Esophagus (tissue), 2 donors: ENCODE measurements around the gene FAM186B. TPM values are rescaled to one million over a fixed set of nuclear protein-coding genes. Genes with fewer than 3 reads are reported as not detected.

Source experiments
- H3K27ac ChIP-seq, 2 donors: one replicate each; pipeline ENCODE4 v1.5.1; 2013; ENCODE audit warnings: low read depth in 2 of 2, mild to moderate bottlenecking in 2 of 2, inconsistent platforms in 1 of 2, low read length in 1 of 2, moderate library complexity in 1 of 2
- H3K27me3 ChIP-seq, 2 donors: one replicate each; pipeline ENCODE4 v1.6.1; 2013; ENCODE audit warnings: low read length in 2 of 2, control low read depth in 1 of 2, mild to moderate bottlenecking in 1 of 2; ENCODE audit not compliant: insufficient read depth in 2 of 2, control insufficient read depth in 1 of 2
- H3K36me3 ChIP-seq, 2 donors: one replicate each; pipeline ENCODE4 v1.6.1; 2013; ENCODE audit warnings: low read length in 1 of 2; ENCODE audit not compliant: control insufficient read depth in 2 of 2, insufficient read depth in 2 of 2
- H3K4me1 ChIP-seq, 2 donors: one replicate each; pipeline ENCODE4 v1.6.1; 2013; ENCODE audit warnings: low read length in 1 of 2; ENCODE audit not compliant: control insufficient read depth in 2 of 2, insufficient read depth in 2 of 2
- H3K4me3 ChIP-seq, 2 donors: one replicate each; pipeline ENCODE4 v1.5.1; 2013; ENCODE audit warnings: low read length in 2 of 2, mild to moderate bottlenecking in 2 of 2, low read depth in 1 of 2, moderate library complexity in 1 of 2
- H3K9me3 ChIP-seq, 2 donors: one replicate each; pipeline ENCODE4 v1.6.1; 2013; ENCODE audit warnings: mild to moderate bottlenecking in 2 of 2, low read depth in 1 of 2, low read length in 1 of 2, moderate library complexity in 1 of 2; ENCODE audit not compliant: control insufficient read depth in 2 of 2, insufficient read depth in 1 of 2
- WGBS, 2 donors: extraction: QIAGEN DNeasy Blood & Tissue Kit; methylation state at CpG; one replicate each; pipeline ENCODE4 v1.1.7; 2013; 5-methylcytosine and 5-hydroxymethylcytosine counted together
- polyA plus RNA-seq, 2 donors: library from polyadenylated mRNA; stranded (reverse); fragments of 200-250 nt; gene quantifications; one replicate each; pipeline ENCODE4 v1.2.3, GENCODE V29; 2013
- donor health status: healthy with polysubstance abuse.
- donor health status: Bipolar disorder and iron deficiency.

FAM186B gene
- polyA plus RNA-seq, 2 donors: 0.08 to 0.09 TPM

DNA sequence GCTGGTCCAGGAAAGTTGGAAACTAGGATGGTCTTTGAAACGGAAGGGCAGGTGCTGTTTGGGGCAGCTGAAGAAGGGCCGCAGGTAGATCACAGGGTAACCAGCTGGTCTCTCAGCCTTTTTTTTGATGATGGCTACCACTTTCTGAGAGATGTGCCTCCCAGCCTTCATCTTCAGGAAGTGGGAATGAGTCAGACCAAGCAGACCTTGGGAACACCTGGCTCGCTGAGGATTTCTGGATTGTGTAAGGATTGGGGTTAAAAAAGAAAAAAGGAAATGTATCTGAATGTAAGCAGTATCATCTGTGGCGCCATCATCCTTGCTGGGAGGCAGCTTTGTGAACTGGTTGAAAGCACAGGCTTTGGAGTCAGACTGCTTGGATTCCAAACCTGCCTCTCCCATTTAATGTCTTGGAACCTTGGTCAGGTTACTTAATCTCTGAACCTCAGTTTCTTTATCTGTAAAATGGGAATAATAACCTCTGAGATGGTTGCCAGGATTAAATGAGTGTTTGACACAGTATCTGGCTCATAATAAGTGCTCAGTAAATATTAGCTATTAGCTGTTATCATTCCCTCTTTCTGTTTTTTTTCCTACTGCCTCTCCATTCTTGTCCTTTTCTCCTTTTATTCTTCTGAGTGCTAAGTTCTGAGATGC is 19.6 kb upstream of the FAM186B start:
- peaks cover 0 to 5% of the 10 kb centered on the region in 2 donors for H3K4me1 ChIP-seq
- H3K27me3 ChIP-seq: no peaks in the 10 kb centered on the region
- no peak overlapping the region for H3K4me3 ChIP-seq
- no peaks in the 10 kb centered on the region for H3K9me3 ChIP-seq
- H3K36me3 ChIP-seq: no peaks in the 10 kb centered on the region
- WGBS, 2 donors: 42 to 44% methylated on average over 4 of the region's 4 CpGs
- no peak overlapping the region for H3K27ac ChIP-seq

DNA sequence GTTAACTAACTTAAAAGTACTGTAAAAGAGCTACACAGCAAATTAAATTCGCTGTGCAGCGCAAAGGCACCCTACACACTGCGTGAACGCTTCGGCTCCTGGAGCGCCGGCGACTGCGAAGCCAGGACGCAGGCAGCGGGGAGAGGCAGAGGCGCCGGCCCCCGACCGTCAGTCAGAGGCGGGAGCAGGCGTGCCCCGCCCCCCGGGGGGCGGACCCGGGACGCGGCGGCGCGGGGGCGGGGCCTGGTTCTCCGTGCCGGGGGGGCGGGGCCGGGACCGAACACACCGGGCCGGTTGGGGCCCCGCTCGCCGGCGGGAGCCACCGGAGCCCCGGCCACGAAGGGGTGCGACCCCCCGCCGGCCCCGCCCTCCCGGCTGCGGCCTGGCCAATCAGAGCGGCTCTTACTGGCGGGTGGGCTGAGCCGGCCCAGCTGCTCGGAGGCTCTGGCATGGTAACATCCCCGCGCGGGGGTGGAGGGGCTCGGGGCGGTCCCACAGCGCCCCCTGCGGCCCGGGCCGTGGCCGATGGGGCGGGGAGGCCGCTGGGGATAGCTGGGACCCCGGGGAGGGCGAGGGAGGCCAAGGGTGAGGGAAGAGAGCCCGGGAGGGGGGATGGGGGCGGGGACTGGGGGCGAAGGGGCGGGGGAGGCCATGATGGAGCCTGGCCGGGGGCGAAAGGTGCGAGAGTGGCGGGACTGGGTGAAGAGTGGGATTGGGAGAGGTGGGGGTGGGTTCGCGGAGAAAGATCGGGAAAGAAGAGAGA is 17.9 kb upstream of the FAM186B start, which contains the start of gene PRPF40B:
Gene PRPF40B, plus strand, starts transcription at position 420 of the 763 bp plus-strand sequence. Its CDS starts 30 bp downstream, at position 450.
- Histone ChIP-seq H3K4me1 (peaks cover 0 to 5% of the 10 kb centered on the region in 2 donors), H3K4me3 (peak within 1 kb of the TSS; percentile 59 to 67), H3K9me3 (no peaks in the 10 kb centered on the region), H3K36me3 (no peaks in the 10 kb centered on the region), H3K27ac (peak within 1 kb of the TSS; percentile 82 to 84), H3K27me3 (no peaks in the 10 kb centered on the region)
- WGBS, 2 donors: 1% methylated on average over 61 to 76 of the region's 76 CpGs

DNA sequence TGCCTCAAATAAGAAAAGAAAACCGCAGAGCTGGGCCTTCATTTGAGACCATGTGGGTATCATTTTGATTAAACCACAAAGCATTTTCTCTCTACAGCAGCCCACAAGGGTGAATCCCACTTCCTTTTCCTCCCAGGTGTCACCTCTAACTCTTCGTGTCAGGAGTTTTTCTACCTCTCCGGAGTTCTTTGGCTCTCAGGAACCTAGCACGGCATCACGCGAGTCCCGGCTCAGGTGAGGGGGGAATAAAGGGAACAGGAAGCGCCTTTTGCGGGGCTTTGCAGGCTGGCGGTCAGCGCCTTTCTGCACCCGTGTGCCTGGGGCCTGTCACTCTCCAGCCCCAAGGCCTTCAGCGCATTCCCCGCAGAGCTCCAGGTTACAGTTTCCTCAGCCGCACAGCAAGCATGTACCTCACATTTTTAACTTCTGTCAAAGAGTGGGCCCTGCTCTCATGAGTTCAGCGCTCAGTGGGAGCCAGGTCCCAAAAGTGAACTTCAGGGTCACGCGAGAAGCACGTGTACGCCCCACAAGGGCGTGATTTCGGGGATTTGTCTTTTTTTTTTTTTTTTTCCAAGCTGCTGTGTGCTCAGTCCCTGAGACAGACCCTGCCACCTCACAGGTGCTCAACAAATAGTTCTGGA is 17.2 kb upstream of the FAM186B start:
- WGBS, 2 donors: 1% methylated on average over 22 of the region's 22 CpGs
- Histone ChIP-seq H3K36me3 (no peaks in the 10 kb centered on the region), H3K4me1 (peaks cover 0 to 5% of the 10 kb centered on the region in 2 donors), H3K9me3 (no peaks in the 10 kb centered on the region), H3K27me3 (no peaks in the 10 kb centered on the region), H3K4me3 (peak overlapping the region; percentile 42 to 67), H3K27ac (peak overlapping the region; percentile 82 to 84)

DNA sequence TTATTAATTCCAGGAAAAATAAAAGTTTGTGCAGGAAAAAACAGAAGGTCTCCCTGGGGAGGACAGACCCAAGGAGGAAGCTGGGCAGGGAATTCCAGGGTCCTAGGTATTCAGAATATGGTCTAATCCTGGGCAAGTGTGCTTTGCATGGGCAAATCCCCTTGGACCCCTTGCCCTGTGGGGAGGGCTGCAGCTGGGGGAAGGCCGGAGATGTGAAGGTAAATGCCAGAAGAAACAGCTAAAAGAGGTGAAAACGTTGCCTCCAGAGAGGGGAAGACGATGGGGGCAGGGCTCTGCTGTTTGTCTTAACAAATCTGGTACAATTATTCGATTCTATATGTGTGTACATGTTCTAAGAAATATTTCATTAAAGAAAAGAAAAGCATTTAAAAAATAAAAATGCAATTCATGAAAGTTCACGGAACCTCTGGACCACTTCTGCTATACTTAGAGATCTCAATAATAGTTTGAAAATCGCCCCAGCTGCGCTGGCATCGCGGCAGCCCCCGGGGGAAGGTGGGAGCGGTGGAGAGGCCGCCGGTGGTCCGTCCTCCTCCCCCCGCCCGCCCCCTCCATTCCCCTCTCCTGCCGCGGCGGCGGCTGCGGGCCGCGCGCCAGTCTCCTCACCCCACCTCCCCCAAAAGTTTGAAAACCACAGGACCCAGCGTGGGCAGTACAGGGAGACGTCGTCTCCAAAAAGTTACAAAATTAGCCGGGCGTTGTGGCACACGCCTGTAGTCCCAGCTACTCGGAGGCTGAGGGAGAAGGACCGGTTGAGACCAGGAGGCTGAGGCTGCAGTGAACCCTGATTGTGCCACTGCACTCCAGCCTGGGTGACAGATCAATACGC is 16.4 kb upstream of the FAM186B start:
- 4 to 5% methylated on average over 31 to 33 of the region's 33 CpGs for WGBS, 2 donors
- Histone ChIP-seq H3K27ac (peak overlapping the region; percentile 82 to 84), H3K4me3 (peak overlapping the region in 1 of 2 donors; percentile 67)

DNA sequence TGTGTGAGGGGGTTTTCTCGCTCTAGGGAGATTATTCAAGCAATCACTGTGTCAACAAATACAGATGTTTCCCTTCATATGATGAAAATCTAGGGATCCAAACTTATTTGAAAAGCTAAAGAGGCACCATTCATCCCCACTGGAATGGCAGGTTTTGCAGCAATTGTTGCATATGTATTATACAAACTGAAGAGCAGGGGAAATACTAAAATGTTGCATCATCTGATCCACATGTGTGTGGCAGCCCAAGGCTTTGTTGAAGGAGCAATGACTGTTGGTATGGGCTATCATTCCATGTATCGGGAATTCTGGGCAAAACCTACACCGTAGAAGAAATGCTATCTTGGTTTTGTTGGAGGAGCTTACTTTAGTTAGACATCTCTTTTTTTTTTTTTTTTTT is 13.8 kb upstream of the FAM186B start:
- H3K4me3 ChIP-seq: no peak overlapping the region
- no peaks in the 10 kb centered on the region for H3K27me3 ChIP-seq
- no peak overlapping the region for H3K27ac ChIP-seq
- peaks cover 0 to 5% of the 10 kb centered on the region in 2 donors for H3K4me1 ChIP-seq
- H3K36me3 ChIP-seq: no peaks in the 10 kb centered on the region
- H3K9me3 ChIP-seq: no peaks in the 10 kb centered on the region
- 74 to 76% methylated on average over 3 of the region's 3 CpGs for WGBS, 2 donors

More for the DNA sequence above, 16.4 kb upstream of the FAM186B start:
- no peaks in the 10 kb centered on the region for H3K27me3 ChIP-seq
- no peaks in the 10 kb centered on the region for H3K36me3 ChIP-seq
- H3K9me3 ChIP-seq: no peaks in the 10 kb centered on the region
- H3K4me1 ChIP-seq: peaks cover 0 to 5% of the 10 kb centered on the region in 2 donors

DNA sequence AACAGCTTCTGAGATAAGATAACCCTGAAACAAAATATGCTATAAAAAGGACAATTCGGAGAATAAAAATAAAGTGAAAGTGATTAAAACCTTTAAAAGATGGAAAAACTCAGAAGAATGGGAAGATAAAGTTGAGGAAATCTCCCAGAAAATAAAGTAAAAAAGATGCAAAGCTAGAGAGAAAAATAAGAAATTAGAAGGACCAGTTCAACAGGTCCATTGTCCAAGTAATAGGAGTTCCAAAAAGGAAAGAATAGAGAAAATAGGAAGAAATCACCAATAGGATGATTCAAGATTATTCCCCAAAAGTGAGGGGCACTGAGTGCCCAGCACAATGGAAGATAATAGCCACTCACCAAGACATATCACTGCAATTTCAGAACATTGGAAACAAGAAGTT is 13.1 kb upstream of the FAM186B start:
- Histone ChIP-seq H3K9me3 (no peaks in the 10 kb centered on the region), H3K4me3 (no peak overlapping the region), H3K4me1 (peaks cover 0 to 5% of the 10 kb centered on the region in 2 donors), H3K27me3 (no peaks in the 10 kb centered on the region), H3K27ac (no peak overlapping the region), H3K36me3 (no peaks in the 10 kb centered on the region)
- 89 to 92% methylated on average over 1 of the region's 1 CpG for WGBS, 2 donors

DNA sequence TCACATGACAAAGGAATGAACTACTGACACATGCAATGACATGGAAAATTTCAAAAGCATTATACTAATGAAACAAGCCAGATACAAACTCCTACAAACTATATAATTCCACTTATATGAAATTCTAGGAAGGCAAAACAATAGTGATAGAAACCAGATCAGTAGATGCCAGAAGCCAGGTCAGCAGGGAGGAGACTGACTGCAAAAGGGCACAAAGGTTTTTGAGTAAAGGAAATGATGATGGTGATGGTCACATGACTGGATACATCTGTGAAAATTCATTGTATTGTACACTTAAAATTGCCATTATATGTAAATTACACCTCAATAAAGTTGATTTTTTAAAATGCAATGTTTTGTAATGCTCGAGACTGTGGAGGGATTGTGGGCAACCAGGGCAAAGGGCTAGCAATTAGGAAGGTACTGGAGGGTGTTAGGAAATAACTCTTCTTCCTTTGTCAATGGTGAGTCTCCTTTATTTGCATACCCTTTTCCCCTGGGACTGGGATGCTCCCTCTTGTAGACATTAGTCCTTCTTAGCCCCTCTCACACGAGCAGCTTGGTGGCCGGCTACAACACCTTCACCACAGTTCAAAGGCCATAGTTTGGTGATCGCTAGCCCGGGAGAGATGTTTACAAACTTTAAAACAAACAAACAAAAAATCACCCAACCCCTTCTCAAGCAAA is 11.2 kb upstream of the FAM186B start:
- WGBS, 2 donors: 65 to 75% methylated on average over 5 of the region's 5 CpGs
- Histone ChIP-seq H3K4me3 (no peak overlapping the region), H3K27me3 (no peaks in the 10 kb centered on the region), H3K4me1 (no peaks in the 10 kb centered on the region), H3K36me3 (no peaks in the 10 kb centered on the region), H3K27ac (no peak overlapping the region), H3K9me3 (no peaks in the 10 kb centered on the region)

DNA sequence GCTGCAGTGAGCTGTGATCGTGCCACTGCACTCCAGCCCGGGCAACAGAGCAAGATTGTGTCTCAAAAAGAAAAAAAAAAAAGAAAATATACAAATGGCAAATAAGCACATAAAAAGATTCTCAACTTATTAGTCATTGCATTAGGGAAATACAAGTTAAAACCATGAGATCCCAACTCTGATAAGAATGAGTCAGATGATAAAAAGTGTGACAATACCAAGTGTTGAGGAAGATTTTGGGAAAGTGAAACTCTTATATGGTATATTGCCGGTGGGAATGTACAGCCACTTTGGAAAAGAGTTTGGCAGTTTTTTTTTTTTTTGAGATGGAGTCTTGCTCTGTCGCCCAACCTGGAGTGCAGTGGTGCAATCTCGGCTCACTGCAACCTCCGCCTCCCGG is 10.3 kb upstream of the FAM186B start:
- Histone ChIP-seq H3K27ac (no peak overlapping the region), H3K36me3 (no peaks in the 10 kb centered on the region), H3K27me3 (no peaks in the 10 kb centered on the region), H3K9me3 (no peaks in the 10 kb centered on the region), H3K4me1 (no peaks in the 10 kb centered on the region), H3K4me3 (no peak overlapping the region)
- 97 to 98% methylated on average over 5 to 7 of the region's 7 CpGs for WGBS, 2 donors
